Embryonic facial prominence (tissue), 1 donor: ENCODE measurements around the gene CCDC196.

ENCODE experiments used
- DNase-seq: peaks from one replicate; pipeline ENCODE4 v3.0.0-alpha.2; 2016; ENCODE audit errors: extremely low spot score

CCDC196 gene, protein sequence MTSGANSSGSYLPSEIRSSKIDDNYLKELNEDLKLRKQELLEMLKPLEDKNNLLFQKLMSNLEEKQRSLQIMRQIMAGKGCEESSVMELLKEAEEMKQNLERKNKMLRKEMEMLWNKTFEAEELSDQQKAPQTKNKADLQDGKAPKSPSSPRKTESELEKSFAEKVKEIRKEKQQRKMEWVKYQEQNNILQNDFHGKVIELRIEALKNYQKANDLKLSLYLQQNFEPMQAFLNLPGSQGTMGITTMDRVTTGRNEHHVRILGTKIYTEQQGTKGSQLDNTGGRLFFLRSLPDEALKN

GRCh38 chr14:66485910-66486421 is at the start of gene CCDC196:
CCDC196 (plus strand) TSS chr14:66486371; CDS start chr14:66486503, 132 bp downstream.
- DNase-seq = no peak

GRCh38 chr14:66440801-66441200 is 45.4 kb upstream of the CCDC196 start:
- no peak for DNase-seq

DNA sequence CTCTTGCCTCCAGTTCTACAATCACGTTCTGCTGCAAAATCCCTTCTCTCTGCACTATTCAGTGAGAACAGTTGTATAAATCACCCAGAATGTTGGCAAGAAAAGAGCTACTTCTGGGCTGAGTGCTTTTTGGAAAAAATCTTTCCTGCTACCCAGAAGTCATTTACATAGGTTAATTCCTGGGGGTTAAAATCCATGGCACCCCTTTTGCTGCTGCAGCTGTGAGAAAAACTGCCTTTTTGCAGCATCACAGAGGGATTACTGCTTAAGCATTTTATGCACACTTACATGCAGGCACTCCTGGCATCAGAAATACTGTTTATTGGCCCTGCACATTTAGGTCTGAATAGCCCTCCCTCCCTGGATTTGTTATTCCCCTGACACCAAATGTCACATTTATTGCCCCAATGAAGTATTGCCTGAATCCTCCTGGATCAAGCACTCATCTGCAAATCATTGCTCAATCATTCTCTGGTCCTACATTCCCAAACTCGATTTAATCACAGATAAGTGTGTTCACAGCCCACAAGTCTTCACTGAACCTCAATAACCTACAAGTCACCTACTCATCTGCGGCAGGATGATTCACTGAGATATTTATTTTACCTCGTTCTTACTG is 43.1 kb upstream of the CCDC196 start:
- no peak for DNase-seq

GRCh38 chr14:66443785-66444184 is 42.4 kb upstream of the CCDC196 start:
- DNase-seq = no peak

- no peak for DNase-seq
Observed at GRCh38 chr14:66444271-66444927, 41.8 kb upstream of the CCDC196 start.

- no peak for DNase-seq
Observed at GRCh38 chr14:66445936-66446335, 40.2 kb upstream of the CCDC196 start.

GRCh38 chr14:66453469-66453868 is 32.7 kb upstream of the CCDC196 start:
- DNase-seq = no peak

- no peak for DNase-seq
Observed at GRCh38 chr14:66459603-66460002, 26.6 kb upstream of the CCDC196 start.

DNA sequence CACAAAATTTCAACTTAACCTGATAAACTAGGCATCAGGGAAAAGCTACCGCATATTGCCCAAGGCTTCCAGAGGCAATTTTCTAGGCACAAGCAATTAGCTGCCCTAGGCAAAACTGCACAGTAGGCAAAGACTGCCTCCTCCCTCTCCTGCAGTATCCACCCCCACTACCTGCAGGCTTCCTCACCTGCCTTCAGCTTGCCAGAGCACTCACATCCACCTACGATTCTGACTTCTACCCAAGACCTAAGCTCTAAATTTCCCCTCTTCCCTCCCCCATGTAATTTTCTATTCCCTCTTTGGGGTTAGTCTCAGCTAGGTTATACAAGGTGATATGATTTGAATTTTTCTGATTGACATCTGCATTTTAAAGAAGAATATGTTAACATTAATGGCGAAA is 21.9 kb upstream of the CCDC196 start:
- no peak for DNase-seq

DNA sequence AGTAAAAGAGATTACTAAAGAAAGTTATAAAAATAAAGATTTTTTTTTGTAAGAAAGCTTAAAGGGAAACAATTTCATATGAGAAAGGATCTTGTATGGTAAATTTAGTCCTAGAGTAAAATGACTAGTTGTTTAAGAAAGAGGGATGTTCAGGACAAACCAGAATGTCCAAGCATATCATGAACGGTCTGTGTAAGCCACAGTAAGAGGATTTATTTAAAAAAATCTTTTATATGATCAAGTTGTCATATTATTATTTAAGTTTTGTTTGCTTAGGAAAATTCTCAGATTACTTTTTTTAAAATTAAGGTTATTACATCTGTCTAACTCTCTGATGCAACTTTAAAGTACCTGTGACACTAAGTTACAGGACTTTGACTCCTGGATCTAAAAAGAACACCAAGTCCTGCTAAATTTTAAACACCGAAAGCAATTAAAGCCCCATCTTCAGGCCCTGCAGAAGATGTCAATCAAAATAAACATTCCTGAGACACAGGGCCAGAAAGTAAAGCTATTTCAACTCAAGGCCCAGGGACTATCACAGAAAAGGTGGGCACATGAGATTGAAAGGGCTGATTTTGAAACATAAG is 17.3 kb upstream of the CCDC196 start:
- no peak for DNase-seq

GRCh38 chr14:66471584-66471983 is 14.6 kb upstream of the CCDC196 start:
- no peak for DNase-seq

DNA sequence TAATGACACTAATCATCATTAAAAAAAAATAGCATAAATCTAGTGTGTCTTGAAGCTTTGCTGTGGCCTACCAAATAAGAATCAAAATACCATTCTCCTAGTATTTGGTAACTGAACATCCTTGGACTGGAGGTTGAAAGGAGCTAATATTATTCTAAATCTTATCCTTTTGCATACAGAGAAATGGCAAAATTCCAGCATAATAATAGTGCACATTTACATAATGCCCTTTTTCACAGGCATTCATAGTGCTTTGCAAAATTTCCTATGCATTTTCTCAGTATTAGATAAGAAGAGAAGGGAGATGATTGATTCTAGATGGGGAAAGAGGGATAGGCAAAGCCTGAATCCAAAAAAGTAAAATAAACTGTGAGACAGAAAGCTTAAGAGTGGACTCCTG is 13.9 kb upstream of the CCDC196 start:
- no peak for DNase-seq

DNA sequence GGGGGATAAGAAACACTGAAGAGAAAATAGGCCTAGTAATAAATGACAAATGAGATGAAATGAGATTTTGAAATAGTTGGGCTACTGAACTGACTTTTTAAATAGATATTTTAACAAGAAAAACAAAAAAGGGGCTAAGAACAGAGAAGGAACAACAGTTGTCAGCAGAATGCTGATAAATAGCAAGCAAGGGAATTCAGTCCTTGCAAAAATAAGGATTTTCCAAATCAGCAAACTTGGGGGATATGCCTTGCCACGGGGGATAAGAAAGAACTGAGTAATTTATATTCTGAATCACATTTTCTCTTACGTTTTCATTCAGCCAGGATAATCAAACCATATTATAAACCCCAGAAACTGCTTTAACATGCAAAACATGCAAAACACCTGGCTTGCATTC is 12.9 kb upstream of the CCDC196 start:
- DNase-seq = no peak

- DNase-seq = no peak
Observed at GRCh38 chr14:66476964-66477363, 9.2 kb upstream of the CCDC196 start.

DNA sequence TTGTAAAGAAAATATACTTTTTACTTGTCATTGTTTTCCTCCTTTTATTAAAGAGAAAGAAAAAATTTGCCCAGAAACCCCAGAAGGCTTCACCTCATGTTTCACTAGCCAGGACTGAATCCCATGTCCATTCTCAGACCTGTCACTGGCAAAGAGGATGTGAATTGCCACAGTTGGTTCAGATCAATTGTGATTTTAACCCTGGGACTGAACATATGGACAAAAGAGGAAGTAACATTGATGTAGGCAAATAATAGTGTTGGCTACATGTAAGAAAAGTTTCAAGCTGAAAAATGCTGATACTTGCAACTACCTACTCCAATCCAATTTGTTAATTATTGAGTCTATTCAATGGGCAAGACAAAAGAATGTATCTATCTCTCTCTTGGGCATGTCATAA is 8.6 kb upstream of the CCDC196 start:
- no peak for DNase-seq

DNA sequence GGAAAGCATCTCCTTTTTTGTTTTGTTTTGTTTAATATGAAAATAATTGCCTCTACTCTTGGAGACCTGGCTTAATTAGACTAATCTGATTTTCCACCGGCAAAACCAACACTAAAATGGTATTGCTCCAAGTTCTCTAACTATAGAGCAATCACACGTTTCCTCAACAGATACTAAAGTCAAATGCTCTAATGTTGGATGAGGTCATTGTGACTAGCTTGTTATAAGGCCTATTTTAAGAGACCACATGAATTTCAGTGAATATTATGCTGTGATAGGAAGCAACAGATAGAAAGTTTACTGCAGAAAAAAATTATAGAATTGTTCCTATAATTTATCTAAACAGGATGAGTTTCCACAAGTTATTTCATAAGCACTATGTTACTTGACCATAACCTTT is 3.3 kb upstream of the CCDC196 start:
- no peak for DNase-seq

- no peak for DNase-seq
Observed at GRCh38 chr14:66483322-66483721, 2.8 kb upstream of the CCDC196 start.

DNA sequence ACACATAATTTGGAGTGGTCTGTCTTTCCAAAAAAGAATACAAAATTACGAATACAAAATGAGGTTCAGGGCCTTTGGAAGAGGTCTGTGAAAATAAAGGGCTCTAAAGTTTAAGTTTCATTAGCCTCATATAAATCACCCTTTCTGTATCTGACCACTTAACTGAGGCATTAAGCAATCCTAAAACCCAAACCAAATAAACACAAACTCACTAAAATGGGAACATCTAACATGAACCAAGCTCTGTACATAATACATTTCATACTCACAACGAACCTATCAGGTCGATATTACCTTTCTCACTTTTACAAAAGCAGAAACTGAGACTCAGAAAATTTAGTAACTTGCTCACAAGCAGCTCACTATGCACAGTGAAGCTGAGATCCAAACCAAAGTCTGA is 1.1 kb upstream of the CCDC196 start:
- DNase-seq = no peak

DNA sequence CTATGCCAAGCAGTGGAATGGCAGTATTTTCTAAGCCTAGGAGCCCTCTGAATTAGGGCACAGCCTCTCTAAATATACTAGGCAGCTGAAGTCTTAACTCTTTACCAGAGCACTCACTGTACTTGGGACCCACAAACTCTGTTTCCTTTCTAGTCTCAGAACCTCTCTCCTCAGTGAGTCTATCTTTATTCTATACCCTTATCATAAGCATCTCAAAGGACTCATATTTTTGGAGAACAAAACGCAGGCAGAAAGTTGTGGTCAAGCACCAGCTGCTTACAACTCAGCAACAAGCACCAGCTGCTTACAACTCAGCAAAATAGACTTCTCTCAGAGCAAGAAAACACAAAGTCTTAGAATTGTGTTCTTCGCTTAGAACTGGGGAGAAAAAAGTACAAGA is 993 bp downstream of the CCDC196 start:
- DNase-seq = no peak

DNA sequence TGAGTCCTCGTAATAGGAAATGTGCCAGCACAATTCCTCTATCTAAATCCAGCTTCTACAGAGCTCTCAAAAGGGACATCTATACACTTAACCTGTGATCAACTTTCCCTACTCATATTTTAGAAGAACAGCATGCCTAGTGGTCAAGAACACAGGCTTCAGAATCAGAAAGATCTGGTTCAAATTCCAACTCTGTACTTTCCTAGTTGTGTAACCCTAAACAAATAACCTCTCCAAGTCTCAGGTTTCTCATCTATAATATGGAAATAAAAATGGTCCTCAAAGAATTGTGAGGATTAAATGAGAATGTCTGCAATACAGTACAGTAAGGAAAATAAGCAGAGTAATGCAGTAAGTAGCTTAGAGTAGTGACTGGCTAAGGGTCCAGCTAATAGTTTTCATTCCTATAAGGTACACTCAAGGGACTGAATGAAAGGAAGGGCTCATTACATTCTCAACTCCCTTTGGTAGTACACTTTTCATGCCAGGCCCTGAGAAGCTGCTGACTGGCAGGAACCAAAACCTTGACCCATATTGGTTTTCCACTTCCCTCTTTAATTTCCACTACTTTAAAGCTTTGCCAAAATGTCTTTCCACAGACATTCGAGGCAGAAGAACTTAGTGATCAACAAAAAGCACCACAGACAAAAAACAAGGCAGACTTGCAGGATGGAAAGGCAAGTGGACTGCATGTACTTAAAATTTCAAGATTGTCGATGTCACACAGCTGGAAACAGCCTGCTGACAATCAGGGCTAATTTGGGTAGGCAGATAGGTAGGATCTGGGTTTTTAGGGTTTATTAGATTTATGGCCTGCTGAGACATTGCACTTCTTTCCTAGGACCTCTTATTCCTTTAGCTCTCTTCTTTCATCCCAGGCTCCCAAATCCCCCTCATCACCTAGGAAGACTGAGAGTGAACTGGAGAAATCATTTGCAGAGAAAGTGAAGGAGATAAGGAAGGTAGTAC is 4.3 kb downstream of the CCDC196 start:
- no peak for DNase-seq

GRCh38 chr14:66493750-66494149 is 7.6 kb downstream of the CCDC196 start:
- DNase-seq = no peak
